NCI-H446 (cell line): ENCODE data around the gene TPRN.

Source experiments
- DNase-seq, 2 experiments: peaks; one replicate each; lab custom pipeline; 2025; lab: John Stamatoyannopoulos, UW

The TPRN gene

DNA sequence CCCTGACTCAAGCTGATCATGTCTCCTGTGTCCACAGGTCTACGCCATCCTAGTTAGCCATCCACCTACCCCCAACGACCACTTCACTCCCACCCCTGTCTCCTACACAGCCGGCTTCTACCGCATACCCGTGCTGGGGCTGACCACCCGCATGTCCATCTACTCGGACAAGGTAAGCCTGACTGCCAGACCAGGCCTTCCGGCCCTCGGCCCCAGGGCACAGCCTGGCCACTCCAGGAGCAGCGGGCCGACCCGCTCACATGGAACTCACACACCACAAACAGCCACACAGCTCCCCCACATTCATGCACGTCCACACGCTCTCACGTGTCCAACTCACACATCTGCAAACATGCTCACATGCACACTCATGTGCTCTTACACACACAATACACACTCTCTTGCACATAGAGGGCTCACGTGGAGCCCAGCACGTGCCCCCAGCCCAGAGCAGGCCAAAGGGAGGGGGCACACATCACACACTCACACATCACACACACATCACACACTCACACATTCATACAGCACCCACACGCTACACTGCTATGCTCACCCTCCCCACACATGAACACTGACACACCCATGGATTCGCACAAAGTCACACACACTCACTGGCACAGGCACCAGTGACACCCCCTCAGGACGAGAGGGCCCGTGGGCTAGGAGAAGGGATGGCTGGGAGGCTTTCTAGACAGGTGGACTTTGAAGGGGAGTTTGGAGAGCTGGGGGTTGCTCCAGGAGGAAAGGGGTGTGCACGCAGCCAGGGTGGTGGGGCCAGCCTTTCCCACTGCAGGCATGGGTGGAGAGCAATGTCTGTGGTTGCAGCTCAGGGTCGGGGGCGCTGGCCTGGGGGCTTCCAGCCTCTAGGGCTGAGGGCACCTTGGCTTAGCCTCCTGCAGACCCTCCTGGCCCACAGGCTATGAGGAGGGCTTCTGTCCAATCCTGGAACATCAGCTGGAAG is 58.3 kb downstream of the TPRN start:
- DNase-seq, result no peak
